HG03442 (cell line): Measurements from ENCODE around the gene PFDN1.
A peak's percentile ranks its signal among the peaks of the same experiment; 100 is the strongest.

Source experiments
- ATAC-seq: cut with Tn5 transposase; IDR thresholded peaks from one replicate; pipeline ENCODE4 v1.9.1; 2021; ENCODE audit warnings: mild to moderate bottlenecking, moderate library complexity; ENCODE audit not compliant: unreplicated experiment

PFDN1 gene

GRCh38 chr5:140240987-140241706 is 61.8 kb downstream of the PFDN1 start:
- ATAC-seq = no peak

- ATAC-seq = peak; percentile 53
Measured at GRCh38 chr5:140239939-140240700, 62.8 kb downstream of the PFDN1 start.

- ATAC-seq = peak; percentile 4
Measured at GRCh38 chr5:140239461-140239860, 63.4 kb downstream of the PFDN1 start.

GRCh38 chr5:140238756-140239155 is 64.1 kb downstream of the PFDN1 start:
- ATAC-seq = no peak

GRCh38 chr5:140236891-140237598 is 65.9 kb downstream of the PFDN1 start:
- ATAC-seq = no peak

GRCh38 chr5:140235791-140236551 is 66.9 kb downstream of the PFDN1 start:
- no peak for ATAC-seq

GRCh38 chr5:140234377-140234989 is 68.4 kb downstream of the PFDN1 start:
- ATAC-seq = no peak

- ATAC-seq = no peak
Measured at GRCh38 chr5:140232731-140233130, 70.2 kb downstream of the PFDN1 start.

GRCh38 chr5:140230373-140230772 is 72.5 kb downstream of the PFDN1 start:
- no peak for ATAC-seq

- ATAC-seq = no peak
Measured at GRCh38 chr5:140228364-140228837, 74.5 kb downstream of the PFDN1 start.

GRCh38 chr5:140227046-140227445 is 75.9 kb downstream of the PFDN1 start:
- ATAC-seq = no peak

GRCh38 chr5:140225396-140225795 is 77.5 kb downstream of the PFDN1 start:
- ATAC-seq = no peak

GRCh38 chr5:140224658-140225057 is 78.2 kb downstream of the PFDN1 start:
- ATAC-seq = no peak

GRCh38 chr5:140223567-140223966 is 79.3 kb downstream of the PFDN1 start:
- no peak for ATAC-seq

- ATAC-seq = no peak
Measured at GRCh38 chr5:140222416-140222815, 80.5 kb downstream of the PFDN1 start.

- ATAC-seq = no peak
Measured at GRCh38 chr5:140221697-140222223, 81.1 kb downstream of the PFDN1 start.

GRCh38 chr5:140220698-140221064 is 82.2 kb downstream of the PFDN1 start:
- no peak for ATAC-seq

- ATAC-seq = peak; percentile 61
Measured at GRCh38 chr5:140220032-140220697, 82.7 kb downstream of the PFDN1 start.

GRCh38 chr5:140219068-140219991 is 83.6 kb downstream of the PFDN1 start:
- peak; percentile 6 for ATAC-seq
